Activated CD4-positive, CD25-positive, alpha-beta regulatory T cell (primary cell): ENCODE data around the gene PEX7.
"Not testable (repeated sequence)": the region's sequence is repeated elsewhere in the genome, so short reads cannot be mapped to it uniquely, and the experiment has no call there.

ENCODE experiments used
- DNase-seq, 4 experiments: peaks; one replicate each; lab custom pipeline; 2025; lab: John Stamatoyannopoulos, UW

PEX7 gene, protein sequence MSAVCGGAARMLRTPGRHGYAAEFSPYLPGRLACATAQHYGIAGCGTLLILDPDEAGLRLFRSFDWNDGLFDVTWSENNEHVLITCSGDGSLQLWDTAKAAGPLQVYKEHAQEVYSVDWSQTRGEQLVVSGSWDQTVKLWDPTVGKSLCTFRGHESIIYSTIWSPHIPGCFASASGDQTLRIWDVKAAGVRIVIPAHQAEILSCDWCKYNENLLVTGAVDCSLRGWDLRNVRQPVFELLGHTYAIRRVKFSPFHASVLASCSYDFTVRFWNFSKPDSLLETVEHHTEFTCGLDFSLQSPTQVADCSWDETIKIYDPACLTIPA

GRCh38 chr6:136822376-136823127, at the start of gene PEX7:
TSS of gene PEX7 (plus strand) at chr6:136822592. CDS start at chr6:136822666, 74 bp downstream.
- peak; percentile 69 to 73 (median 72) for DNase-seq

GRCh38 chr6:136772685-136773472, 49.5 kb upstream of the PEX7 start:
- DNase-seq: no peak

DNA sequence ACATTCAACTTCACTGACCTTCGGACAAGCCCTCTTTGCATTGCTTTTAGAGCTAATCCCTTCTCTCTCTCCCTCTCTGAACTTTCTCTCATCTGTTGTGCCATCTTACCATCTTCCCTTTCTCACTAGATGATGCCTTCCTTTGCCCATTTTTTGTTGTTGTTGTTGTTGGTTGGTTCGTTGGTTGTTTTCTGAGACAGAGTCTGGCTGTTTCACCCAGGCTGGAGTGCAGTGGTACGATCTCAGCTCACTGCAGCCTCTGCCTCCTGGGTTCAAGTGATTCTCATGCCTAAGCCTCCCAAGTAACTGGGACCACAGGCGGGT, 49.0 kb upstream of the PEX7 start:
- DNase-seq: no peak

- DNase-seq: no peak
These were observed 48.0 kb upstream of the PEX7 start for GRCh38 chr6:136774228-136775041.

- no peak for DNase-seq
These were observed 47.3 kb upstream of the PEX7 start for GRCh38 chr6:136775081-136775480.

GRCh38 chr6:136775548-136775947, 46.8 kb upstream of the PEX7 start:
- no peak for DNase-seq

DNA sequence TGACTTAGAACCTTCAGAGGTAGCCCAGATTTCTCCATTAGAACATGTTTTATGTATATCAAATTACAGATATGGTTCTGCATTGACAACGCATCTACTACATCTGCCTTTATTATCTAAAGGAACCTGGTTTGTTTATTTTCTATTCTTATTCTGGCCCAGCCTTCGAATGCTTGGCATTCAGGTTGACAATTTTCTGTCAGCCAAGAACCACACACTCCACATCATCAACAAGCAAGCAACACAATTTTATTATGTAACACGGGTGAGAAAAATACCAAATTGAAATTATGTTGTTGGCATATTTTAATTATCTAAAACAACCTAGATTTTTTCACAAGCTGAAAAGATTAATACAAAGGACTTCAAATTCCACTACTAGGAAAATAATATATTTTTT, 44.7 kb upstream of the PEX7 start:
- DNase-seq: no peak

DNA sequence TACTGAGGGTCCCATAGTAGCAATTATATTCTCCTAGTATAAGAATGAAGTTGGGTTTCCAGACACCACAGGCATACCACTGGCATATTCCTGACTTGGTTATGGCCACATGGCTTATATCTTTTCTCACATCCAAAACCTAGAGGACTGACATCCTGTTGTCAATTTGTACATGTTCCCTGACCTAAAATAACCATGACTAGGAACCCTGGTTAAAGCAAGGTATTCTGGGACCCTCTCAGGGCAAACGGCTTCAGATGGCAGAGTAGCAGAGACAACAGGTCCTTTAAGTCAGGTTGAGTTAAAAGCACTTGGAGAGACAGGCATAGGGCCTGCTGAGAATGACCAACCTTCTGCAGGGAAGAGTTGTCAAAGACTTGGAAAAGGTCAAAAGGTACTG, 42.7 kb upstream of the PEX7 start:
- no peak for DNase-seq

DNA sequence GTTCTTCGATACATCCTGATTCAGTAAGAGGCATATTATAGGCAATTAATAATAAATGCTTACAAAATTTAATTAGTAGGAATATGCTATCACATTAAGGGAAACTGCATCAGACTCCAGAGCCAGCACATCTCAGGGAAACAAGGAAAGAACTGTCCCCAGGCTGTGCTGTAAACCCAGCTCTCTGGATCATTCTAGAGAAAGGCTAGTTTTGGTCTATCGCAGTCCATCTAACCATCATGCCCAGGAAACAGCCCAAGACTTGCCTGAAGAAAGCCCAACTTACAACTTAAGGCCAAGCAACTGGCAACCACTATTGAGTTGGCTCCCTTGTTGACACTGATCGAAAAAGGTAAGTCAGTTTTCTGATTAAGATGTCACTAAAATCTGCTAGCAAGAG, 41.4 kb upstream of the PEX7 start:
- DNase-seq: no peak

DNA sequence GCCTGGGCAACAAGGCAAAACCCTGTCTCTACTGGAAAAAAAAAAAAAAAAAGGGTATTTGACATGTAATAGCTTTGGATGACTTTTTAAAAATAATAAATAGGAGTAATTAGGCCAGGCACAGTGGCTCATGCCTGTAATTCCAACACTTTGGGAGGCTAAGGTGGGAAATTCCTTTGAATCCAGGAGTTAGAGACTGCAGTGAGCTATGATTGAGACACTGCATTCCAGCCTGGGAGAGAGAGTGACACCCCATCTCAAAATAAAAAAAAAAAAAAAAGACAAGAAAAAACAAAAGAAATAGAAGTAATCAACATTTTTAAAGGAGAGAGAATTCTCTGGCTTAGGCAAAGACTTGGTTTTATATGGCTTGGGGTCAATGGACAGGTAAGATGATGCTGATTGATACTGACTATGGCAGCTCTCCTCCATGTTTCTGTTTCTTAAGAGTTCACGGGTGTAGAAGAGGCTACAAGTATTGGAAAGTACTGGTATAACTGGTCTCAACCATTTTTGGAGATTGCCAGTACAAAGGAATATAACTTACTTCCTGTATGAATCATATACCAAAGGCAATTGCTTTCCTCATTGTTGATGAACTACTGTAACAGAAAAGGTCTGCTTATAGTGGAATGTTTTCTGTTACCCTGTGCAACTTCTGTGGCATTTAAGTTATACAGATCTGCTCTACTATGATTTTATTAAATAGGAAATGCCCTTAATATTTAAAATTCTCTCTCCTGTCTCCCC, 40.2 kb upstream of the PEX7 start:
- DNase-seq: no peak

GRCh38 chr6:136783021-136783420, 39.4 kb upstream of the PEX7 start:
- DNase-seq: no peak

DNA sequence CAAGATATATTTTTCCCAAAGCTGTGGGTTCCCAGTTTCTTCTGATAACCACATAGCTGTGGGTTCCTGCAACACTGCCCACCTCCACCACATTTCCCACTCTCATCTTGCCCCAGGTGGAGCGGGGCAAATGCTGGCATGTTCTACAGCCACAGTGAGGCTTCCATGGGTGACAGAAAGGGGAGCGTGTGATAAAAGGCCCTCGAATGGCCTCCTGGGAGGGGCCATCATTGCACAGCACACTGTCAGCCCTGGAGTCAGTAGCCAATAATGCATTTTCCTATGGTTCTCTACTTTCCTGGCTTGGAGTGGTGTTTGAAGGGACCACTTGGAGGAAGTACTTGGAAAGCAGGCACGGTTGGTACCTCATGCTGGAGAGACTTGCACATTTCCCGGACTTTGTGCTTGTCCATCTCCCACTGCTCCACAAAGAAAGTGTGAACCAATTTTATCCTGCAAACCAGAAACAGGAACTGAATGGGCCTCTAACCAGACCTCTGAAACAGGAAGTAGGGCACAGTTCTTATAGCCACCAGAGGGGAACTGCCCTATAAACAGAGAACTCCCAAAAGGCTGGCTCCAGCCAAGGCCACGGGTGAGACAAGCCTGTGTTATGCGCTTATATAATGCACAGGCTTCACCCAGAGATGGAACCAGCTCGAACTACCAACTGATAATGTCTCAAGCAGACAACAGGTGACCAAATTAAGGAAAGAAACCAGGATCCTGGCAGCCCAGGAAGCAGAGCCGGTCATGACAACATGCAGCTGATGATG, 38.7 kb upstream of the PEX7 start:
- DNase-seq: no peak

- no peak for DNase-seq
These were observed 38.1 kb upstream of the PEX7 start for GRCh38 chr6:136784271-136784664.

GRCh38 chr6:136784910-136785746, 37.3 kb upstream of the PEX7 start:
- DNase-seq: peak in 2 of 4 experiments; percentile 18 to 19

- DNase-seq: no peak
These were observed 35.7 kb upstream of the PEX7 start for GRCh38 chr6:136786658-136787057.

GRCh38 chr6:136787726-136788068, 34.7 kb upstream of the PEX7 start:
- DNase-seq: no peak

GRCh38 chr6:136788069-136788902, 34.1 kb upstream of the PEX7 start:
- DNase-seq: no peak

- DNase-seq: not testable (repeated sequence)
These were observed 33.0 kb upstream of the PEX7 start for GRCh38 chr6:136789440-136789839.
